OCI-LY3 (cell line): ENCODE data around the gene SHISA7.

ENCODE experiments used
- EZH2phosphoT487 ChIP-seq: fragments of 200-600 bp; shearing (Covaris generic); IDR thresholded peaks from 2 replicates; pipeline ENCODE4 v1.6.1; 2018; ENCODE audit warnings: antibody characterized with exemption, mixed run types, low read depth
- TF ChIP-seq, protein P1 (sequence below): fragments of 200-600, 300-600 bp; sonication (generic); IDR thresholded peaks from 2 replicates; pipeline ENCODE4 v1.5.1; 2014; ENCODE audit warnings: antibody characterized with exemption, low read length, low read depth

DNA sequence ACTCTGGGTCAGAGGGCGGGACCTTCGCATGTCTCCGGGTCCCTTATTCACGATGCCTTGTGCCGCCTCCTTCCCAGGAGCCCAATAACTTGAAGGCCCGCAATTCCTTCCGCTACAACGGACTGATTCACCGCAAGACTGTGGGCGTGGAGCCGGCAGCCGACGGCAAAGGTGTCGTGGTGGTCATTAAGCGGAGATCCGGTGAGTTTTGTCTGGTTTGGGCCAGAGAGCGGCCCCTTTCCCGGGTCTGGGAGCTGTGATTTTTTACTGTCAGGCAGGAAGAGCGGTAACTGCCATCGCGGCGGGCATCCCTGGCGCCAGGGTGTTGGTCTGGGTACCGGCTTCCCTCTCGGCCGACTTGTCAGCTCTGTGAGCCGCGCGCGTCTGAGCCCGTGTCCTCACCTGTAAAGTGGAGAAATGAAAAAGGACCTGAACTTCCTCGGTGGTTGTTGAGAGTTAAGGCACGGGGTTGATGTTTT lies 56.6 kb downstream of the SHISA7 start:
- TF ChIP-seq, protein P1, sequence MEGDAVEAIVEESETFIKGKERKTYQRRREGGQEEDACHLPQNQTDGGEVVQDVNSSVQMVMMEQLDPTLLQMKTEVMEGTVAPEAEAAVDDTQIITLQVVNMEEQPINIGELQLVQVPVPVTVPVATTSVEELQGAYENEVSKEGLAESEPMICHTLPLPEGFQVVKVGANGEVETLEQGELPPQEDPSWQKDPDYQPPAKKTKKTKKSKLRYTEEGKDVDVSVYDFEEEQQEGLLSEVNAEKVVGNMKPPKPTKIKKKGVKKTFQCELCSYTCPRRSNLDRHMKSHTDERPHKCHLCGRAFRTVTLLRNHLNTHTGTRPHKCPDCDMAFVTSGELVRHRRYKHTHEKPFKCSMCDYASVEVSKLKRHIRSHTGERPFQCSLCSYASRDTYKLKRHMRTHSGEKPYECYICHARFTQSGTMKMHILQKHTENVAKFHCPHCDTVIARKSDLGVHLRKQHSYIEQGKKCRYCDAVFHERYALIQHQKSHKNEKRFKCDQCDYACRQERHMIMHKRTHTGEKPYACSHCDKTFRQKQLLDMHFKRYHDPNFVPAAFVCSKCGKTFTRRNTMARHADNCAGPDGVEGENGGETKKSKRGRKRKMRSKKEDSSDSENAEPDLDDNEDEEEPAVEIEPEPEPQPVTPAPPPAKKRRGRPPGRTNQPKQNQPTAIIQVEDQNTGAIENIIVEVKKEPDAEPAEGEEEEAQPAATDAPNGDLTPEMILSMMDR: no peak
- no peak for TF ChIP-seq EZH2phosphoT487
